ENCODE results near the gene RPL26.

Gene RPL26

GRCh38 chr17:8387914-8388651 is 5.1 kb upstream of the RPL26 start:
- no peak for TF ChIP-seq POLR2AphosphoS5 (IDR thresholded peaks at IDR 0.05; ENCODE audit: low read depth, low read length)
- TF ChIP-seq SIN3A (IDR thresholded peaks at IDR 0.05; ENCODE audit: borderline replicate concordance, insufficient read depth, low read length): no peak
- TF ChIP-seq TAF1 (IDR thresholded peaks at IDR 0.05; ENCODE audit: borderline replicate concordance, insufficient read depth, low read length): no peak

- TF ChIP-seq REST (IDR thresholded peaks at IDR 0.05; ENCODE audit: insufficient read depth in 1 of 2, low read depth in 2 of 2, low read length in 2 of 2) (no peak), SIN3A (IDR thresholded peaks at IDR 0.05; ENCODE audit: borderline replicate concordance, insufficient read depth, low read length) (no peak), POLR2AphosphoS5 (IDR thresholded peaks at IDR 0.05; ENCODE audit: low read depth, low read length) (no peak), TAF1 (IDR thresholded peaks at IDR 0.05; ENCODE audit: borderline replicate concordance, insufficient read depth, low read length) (no peak), FOXP2 (optimal IDR thresholded peaks at IDR 0.05; ENCODE audit: borderline replicate concordance, extremely low read depth, extremely low read length, insufficient read depth) (no peak)
These were observed 3.8 kb upstream of the RPL26 start for GRCh38 chr17:8386841-8387240.

- TF ChIP-seq REST (IDR thresholded peaks at IDR 0.05; ENCODE audit: insufficient read depth in 1 of 2, low read depth in 2 of 2, low read length in 2 of 2) (no peak), TAF1 (IDR thresholded peaks at IDR 0.05; ENCODE audit: borderline replicate concordance, insufficient read depth, low read length) (no peak), FOXP2 (optimal IDR thresholded peaks at IDR 0.05; ENCODE audit: borderline replicate concordance, extremely low read depth, extremely low read length, insufficient read depth) (peak; percentile 52), POLR2AphosphoS5 (IDR thresholded peaks at IDR 0.05; ENCODE audit: low read depth, low read length) (no peak), SIN3A (IDR thresholded peaks at IDR 0.05; ENCODE audit: borderline replicate concordance, insufficient read depth, low read length) (no peak)
These were observed 1.9 kb upstream of the RPL26 start for GRCh38 chr17:8384801-8385378.

GRCh38 chr17:8382880-8383142 is 182 bp downstream of the RPL26 start:
- no peak for TF ChIP-seq POLR2AphosphoS5 (IDR thresholded peaks at IDR 0.05; ENCODE audit: low read depth, low read length)
- TF ChIP-seq TAF1 (IDR thresholded peaks at IDR 0.05; ENCODE audit: borderline replicate concordance, insufficient read depth, low read length): no peak

- TF ChIP-seq SIN3A (IDR thresholded peaks at IDR 0.05; ENCODE audit: borderline replicate concordance, insufficient read depth, low read length): no peak
- no peak for TF ChIP-seq FOXP2 (optimal IDR thresholded peaks at IDR 0.05; ENCODE audit: borderline replicate concordance, extremely low read depth, extremely low read length, insufficient read depth)
- TF ChIP-seq REST (IDR thresholded peaks at IDR 0.05; ENCODE audit: insufficient read depth in 1 of 2, low read depth in 2 of 2, low read length in 2 of 2): no peak
- no peak for TF ChIP-seq TAF1 (IDR thresholded peaks at IDR 0.05; ENCODE audit: borderline replicate concordance, insufficient read depth, low read length)
- no peak; the same call in 1 of the 2 replicates for TF ChIP-seq POLR2AphosphoS5 (IDR thresholded peaks at IDR 0.05; ENCODE audit: low read depth, low read length)
These were observed 727 bp downstream of the RPL26 start for GRCh38 chr17:8382052-8382879.

GRCh38 chr17:8380049-8380448 is 2.9 kb downstream of the RPL26 start:
- TF ChIP-seq REST (IDR thresholded peaks at IDR 0.05; ENCODE audit: insufficient read depth in 1 of 2, low read depth in 2 of 2, low read length in 2 of 2) (no peak), TAF1 (IDR thresholded peaks at IDR 0.05; ENCODE audit: borderline replicate concordance, insufficient read depth, low read length) (no peak), POLR2AphosphoS5 (IDR thresholded peaks at IDR 0.05; ENCODE audit: low read depth, low read length) (no peak; the same call in 1 of the 2 replicates)

Measured in PFSK-1 (cell line).